DMS114 treated with DMSO at 0.1 percent for 48 hours (cell line): ENCODE data around the gene OSBPL5.

Source experiments
- DNase-seq: peaks from one replicate; lab custom pipeline; 2025; ENCODE audit not compliant: unreplicated experiment; lab: John Stamatoyannopoulos, UW

Gene OSBPL5

GRCh38 chr11:3198815-3199214, 33.7 kb upstream of the OSBPL5 start:
- no peak for DNase-seq

- DNase-seq = no peak
These were observed 32.9 kb upstream of the OSBPL5 start for GRCh38 chr11:3197878-3198528.

GRCh38 chr11:3197044-3197695, 32.1 kb upstream of the OSBPL5 start:
- no peak for DNase-seq

GRCh38 chr11:3196161-3197043, 31.3 kb upstream of the OSBPL5 start:
- no peak for DNase-seq

DNA sequence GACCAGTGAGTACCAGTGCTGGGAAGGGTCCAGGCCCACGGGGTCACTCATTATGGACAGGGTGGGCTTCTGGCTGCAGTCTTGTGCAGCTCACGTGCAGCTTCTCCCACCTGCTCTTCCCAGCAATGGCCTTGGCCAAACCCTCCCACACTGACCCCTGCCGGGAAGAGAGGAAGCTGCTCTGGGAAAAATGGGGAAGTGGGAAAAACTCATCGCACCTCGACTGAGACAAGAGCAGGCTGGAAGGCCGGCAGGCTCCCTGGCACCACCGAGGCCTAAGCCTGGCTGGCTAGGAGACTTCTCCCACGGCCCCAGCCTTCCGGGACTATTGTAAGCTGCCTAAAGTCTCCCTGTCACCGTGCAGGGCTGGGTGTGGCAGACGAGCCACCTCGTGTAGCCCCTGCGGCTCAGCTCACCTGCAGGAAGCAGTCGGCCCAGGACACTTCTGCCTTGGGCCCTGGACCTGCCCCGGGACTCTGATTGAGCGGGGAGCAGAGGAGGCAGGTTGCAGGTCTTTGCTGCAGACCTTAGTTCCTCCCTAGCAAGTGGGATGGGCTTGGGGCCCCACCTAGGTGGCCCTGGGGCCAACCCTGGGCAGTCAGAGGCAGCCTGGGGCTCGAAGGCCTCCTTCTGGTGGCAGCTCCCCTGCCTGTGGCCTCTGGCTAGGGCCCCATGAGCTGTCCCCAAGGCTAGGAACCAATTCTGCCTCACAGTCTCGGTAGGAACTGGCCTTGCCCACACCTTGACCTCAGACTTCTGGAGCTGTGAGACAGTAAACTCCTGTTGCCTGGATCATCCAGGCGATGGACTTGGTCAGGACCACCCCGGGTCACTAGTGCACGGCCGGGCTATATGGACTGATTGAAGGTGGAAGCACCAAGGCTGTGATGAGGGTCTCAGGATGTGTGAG, 30.4 kb upstream of the OSBPL5 start:
- DNase-seq = no peak

- no peak for DNase-seq
These were observed 29.1 kb upstream of the OSBPL5 start for GRCh38 chr11:3194016-3194816.

- no peak for DNase-seq
These were observed 28.4 kb upstream of the OSBPL5 start for GRCh38 chr11:3193373-3194015.

- no peak for DNase-seq
These were observed 27.6 kb upstream of the OSBPL5 start for GRCh38 chr11:3192511-3193372.

GRCh38 chr11:3191586-3192324, 26.6 kb upstream of the OSBPL5 start:
- no peak for DNase-seq

- DNase-seq = no peak
These were observed 25.5 kb upstream of the OSBPL5 start for GRCh38 chr11:3190600-3190999.

DNA sequence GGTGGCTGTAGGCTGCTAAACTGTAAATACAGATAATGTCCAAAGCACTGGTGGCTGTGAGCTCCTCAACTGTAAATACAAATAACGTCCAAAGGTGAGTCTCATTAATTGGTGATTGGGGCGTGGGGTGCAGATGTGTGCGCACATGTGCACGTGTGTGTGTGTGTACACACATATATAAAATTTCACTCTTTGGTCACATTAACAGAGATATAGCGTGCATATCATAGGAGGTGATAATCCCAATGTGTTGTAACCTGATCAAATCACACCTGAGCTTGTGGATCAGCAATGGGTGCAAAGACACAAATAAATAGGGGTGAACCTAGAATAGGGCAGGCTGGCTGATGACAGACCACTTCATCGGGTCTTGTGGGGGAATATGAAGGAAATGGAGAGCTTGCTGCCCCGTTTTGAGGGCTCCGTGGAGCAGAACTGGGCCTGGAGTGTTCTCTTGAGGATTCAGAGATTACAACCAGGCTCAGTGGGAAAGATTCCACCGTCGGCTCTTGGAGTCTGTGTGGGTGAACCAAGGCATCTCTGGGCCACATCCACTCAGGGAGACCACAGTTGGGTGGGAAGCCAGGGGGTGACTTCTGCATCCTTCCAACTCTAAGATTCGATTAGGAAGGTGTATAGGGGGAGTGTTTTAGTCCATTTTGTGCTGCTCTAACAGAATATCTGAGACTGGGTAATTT, 24.9 kb upstream of the OSBPL5 start:
- DNase-seq = no peak

- DNase-seq = no peak
These were observed 24.2 kb upstream of the OSBPL5 start for GRCh38 chr11:3189196-3189843.

- no peak for DNase-seq
These were observed 23.5 kb upstream of the OSBPL5 start for GRCh38 chr11:3188496-3189195.

DNA sequence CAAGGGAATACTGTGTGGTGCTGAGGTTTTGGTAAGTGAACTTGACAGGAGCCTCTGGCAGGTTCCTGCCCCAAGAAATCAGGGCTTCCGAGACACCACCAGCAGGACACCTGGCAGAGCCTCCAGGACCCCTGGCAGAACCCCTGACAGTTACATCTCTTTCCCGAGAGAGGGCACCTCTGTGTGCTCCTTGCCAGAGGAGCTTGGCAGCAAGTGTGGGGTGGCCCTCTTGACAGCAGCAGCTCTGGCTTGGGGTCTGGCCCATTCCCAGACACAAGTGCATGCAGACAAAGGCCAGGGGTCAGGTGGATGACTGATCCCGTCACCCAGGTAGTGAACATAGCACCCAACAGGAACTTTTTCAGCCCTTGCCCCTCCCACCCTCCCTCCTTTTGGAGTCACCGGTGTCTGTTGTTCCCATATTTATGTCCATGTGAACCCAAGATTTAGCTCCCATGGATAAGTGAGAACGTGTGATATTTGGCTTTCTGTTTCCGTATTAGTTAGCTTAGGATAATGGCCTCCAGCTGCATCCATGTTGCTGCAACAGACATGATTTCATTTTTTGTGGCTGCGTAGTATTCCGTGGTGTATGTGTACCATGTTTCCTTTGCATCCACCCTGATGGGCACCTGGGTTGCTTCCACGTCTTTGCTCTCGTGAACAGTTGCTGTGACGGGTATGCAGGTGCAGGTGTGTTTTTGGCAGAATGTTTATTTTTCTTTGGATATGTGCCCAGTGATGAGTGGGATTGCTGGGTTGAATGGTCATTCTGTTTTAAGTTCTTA, 21.2 kb upstream of the OSBPL5 start:
- DNase-seq = no peak

DNA sequence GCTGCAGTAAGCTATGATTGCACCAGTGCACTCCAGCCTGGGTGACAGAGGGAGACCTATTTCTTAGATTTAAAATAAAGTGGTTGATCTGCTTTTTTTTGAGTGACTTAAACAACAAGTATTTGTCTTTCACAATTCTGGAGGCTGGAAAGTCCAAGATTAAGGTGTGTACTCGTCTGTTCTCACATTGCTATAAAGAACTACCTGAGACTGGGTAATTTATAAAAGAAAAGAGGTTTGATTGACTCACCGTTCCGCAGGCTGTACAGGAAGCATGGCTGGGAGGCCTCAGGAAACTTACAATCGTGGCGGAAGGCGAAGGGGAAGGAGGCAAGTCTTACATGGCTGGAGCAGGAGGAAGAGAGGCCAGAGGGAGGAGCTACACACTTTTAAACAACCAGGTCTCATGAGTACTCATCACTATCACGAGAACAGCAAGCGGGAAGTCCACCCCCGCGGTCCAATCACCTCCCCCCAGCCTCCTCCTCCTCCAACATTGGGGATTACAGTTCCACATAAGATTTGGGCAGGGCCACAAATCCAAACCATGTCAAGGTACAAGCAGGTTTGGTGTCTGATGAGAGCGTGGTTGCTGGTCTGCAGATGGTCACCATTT, 19.7 kb upstream of the OSBPL5 start:
- no peak for DNase-seq
